NCI-H2196 (cell line): ENCODE results near the gene AACS.

Experiments
- DNase-seq: peaks from one replicate; lab custom pipeline; 2025; ENCODE audit not compliant: unreplicated experiment; lab: John Stamatoyannopoulos, UW

The AACS gene

DNA sequence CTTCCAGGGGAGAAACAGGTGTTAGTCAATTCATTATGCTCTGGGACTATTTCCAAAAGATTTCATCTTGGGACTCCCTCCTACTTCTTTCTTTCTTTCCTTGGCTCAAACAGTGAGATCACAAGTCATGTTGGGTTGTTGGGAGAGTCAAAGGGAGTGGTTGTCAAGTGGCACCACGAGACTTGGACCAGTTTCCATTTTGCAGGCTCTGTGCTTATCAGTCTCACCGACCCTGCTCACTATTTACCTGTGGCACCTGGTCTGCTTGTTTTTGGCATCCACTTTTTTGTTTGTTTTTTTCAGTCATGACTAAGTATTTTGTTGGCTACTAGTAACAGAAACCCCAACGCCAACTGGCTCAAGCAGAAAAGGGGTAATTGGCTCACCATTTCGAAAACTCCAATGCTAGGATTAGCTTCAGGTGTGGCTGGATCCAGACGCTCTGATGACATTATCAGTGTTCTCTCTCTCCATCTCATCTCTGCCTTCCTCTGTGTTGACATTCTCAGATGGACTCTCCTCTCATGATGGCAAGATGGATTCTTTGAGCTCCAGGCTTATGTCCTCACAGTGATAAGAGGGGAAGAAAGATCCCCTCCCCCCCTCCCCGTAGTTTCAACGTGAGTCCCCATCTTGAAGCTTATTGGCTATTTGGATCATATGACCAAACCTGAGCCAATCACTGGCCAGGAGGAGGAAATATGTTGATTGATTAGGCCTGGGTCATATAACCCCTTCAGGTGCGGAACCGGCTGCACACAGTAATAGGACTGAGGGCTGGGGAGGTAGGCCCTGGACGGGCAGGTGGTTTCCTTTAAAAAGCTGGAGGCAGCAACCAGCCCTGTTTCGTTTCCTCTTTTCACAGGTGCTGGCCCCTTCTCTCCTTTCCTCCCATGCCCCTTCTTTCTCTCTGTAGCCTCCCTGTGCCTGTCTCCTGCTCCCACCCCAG lies 84.2 kb downstream of the AACS start:
- DNase-seq, result peak; percentile 20

DNA sequence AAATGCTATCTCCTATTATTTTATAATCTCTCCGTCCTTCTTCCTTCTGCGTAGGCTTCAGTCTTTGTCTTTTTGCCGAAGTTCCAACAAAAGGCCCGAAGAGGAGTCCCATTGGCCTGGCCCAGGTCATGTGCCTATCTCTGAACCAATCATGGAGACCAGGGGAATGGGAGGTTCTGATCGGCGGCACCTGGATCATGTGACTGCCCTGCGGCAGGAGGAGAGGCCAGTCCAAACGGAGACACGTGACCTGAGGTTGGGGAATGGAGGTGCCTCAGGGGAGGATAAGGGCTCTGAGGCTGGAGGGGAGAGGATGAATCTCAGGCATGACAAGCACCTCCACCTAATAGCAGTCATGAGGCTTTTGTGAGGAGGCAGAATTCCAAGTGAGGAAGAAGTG lies 86.0 kb downstream of the AACS start:
- DNase-seq, result no peak

DNA sequence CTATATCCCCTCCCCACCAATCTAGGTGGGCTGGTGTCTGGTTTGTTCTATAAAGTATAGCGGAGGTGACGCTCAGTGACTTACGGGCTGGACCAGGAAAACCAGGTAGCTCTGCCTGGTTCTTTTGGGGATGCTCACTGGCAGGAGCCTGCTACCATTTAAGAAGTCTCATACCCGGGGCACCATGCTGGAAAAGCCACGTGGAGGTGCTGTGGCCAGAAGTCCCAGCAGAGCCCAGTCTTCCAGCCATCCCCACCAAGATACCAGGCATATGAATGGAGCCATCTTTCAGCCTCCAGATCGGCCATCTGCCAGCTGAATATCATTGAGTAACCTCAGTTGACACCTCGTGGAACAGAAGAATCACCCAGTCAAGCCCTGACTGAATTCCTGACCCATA lies 87.2 kb downstream of the AACS start:
- no peak for DNase-seq

DNA sequence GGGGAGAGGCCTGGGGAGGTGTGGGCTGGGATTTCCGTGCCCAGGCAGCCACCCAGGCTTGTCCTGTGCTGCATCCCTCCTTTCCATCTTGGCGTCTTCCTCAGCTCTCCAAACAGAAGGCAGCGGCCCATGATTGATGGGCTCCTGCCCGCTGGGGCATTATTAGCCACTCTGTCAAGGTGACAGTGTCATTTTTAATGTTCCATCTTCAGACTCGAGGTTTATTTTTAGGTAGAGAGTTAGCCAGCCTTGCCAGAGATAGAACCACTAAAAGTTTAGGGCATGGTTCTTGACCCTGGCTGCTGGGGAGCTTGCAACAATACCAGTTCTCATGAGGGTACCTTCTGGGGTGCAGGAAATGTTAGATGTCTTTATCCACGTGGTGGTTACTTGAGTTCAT lies 90.1 kb downstream of the AACS start:
- DNase-seq, result no peak

DNA sequence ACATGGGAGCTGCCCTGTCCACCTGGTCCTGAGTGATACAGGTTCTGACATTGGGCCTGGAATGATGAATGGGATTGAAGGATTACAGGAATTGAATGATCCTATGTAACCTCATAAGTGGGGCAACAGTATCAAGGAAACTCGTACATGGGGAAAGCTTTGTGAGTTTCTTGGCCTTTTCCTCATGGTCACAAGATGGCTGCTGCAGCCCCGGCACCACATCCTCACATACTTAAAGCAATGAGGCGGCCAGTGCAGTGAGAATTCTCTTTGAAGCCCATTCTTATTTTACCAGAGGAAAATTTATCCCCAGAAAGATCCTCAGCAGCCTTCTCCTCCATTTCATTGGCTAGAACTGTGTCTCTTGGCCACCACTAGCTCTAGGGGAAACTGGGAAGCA lies 91.9 kb downstream of the AACS start:
- no peak for DNase-seq

DNA sequence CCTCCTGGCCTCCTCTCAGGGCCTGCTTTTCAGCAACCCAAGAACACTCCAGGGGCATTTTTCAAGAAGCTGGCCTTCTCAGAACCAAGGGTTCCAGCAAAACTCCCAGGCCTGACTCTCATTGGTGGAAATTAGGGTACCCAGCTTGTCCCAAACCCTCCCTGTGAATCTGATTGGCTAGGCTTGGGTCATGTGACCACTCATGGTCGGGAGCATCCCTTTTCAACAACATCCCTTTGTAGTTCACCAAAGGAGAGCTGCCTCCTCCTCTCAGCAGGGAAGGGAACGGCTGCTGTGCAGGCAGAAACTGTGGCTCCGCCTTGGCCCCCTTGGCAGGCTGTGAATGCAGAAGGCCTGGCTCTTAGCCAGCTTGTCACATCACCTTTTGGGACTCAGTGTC lies 94.5 kb downstream of the AACS start:
- DNase-seq, result no peak

DNA sequence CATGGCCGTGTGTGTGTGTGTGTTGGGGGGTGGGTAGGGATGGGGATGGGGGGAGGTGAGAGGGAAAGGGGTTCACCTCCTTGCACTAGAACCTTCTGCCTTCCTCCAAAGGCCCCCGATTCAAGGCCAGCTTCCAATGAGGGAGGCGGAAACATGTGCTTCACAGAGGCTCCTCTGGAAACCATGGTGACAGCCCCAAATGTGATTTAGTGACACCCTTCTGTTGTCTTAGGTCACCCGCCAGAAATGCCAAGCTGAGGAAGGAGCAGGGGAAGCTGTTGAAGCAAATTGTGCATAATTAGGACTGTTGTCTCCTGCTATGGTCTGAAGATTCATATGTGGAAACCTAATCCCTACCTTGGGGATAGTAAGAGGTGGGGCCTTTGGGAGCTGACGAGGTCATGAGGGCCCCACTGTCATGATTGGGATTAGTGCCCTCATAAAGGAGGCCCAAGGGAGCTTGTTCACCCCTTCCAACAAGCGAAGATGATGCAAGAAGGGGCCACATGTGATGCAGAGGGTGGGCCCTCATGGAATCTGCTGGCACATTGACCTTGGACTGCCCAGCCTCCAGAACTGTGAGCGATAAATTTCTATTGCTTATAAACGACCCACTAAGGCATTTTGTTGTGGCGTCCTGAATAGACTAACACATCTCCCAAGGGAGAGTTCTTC lies 95.2 kb downstream of the AACS start:
- DNase-seq, result no peak

DNA sequence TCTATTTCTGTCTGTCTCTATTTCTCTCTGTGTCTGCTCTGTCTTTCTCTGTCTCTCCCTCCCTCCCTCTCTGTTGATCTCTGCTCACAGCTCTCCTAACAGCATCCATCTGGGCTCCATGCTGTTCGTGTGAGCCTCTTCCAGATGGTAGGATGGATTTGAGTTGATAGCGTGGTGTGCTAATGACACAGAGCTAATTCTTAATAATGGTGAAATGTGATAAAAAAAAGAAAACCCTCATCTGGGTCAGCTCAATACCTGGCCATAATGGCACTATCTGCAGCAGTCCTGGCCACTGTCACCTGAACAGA lies 96.4 kb downstream of the AACS start:
- DNase-seq, result no peak

DNA sequence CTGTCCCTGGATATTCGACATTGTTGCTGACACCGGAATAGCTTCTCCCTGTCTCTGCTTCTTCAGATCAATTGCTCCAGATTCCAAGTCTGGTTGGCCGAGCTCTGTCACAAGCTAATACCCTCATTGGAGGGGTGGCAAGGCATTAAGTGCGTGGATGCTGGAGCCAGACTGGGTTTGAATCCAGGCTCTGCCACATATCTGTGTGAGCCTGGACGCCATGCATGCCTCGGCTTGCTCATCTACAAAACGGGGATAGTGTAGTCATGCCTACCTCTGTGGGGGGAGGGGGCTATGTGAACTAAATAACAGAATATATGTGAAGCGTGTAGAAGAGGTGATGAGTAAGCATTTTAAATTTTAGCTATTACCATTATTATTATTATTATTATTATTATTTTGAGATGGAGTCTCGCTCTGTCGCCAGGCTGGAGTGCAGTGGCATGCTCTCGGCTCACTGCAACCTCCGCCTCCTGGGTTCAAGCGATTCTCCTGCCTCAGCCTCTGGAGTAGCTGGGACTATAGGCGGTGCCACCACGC lies 97.3 kb downstream of the AACS start:
- no peak for DNase-seq

DNA sequence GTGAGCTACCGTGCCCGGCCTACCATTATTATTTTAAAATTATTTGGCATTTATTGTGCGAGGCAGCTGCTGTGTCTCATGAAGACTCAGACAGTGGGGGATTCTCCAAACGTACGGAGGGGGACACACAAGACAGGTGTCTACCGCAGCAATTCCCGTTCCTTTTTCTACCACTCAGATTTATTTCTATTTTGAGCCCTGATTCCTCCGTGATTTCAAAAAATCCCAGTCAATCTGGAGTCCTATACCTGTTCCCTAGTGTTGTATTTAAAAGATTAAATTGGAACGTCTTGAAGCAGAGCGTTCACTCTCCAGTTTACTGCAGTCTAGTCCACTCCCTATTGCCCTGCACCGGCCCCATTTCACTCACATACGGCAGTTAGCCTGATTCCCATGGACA lies 97.9 kb downstream of the AACS start:
- DNase-seq, result no peak

DNA sequence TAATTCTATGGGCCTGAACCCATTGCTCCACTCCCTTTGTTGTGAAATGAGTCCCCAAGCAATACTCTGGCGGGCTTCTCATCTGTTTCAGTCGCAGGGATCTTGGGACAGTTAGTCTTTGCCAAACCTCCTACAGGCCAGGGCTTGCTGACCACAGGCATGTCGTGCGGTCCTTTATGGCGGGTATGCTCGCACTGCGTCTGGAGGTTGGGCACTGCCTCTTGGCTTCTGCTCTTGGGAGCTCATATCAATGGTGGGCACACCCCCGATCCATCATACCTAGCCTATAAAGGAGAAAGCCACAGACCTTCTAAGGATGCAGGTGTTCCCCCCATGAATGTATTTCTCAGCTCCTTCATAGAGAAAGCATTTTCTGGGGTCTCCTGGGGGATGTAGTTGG lies 99.3 kb downstream of the AACS start:
- no peak for DNase-seq

DNA sequence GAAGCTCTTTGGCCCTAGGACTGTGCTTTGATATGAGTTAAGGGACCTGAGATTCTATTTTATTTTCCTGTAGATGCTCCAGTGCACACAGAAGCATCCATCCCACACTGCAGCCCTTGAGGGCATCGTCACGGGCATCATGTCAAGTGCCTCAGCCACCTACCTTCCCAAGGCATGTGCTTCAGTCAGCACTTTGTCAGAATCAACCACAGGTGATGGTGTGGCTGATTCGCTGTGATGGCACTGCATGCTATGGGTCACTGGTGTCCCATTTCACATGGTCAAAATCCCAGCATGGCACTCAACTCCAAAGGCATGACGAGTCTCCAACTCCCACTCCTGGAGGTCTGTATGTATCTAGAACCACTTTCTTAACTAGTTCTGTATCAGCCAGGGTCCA lies 100.8 kb downstream of the AACS start:
- DNase-seq, result no peak

DNA sequence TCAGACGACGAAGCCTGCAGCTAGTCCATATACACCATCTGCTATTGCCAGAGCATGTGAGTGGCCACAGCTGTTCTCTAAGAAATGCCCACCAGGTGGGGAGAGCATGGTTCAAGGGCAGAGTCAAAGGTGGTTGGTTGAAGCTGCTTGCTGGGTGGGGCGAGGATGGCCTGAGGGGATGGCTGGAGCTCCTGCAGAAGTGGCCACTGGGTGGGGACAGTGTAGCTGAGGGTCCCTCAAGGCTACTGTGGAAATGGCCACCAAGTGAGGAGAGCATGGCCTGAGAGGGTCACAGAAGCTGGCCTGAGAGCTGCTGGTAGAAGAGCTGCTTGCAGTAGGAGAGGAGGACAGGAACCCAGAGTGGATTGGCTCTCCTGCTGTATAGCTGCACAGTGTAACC lies 102.4 kb downstream of the AACS start:
- no peak for DNase-seq

DNA sequence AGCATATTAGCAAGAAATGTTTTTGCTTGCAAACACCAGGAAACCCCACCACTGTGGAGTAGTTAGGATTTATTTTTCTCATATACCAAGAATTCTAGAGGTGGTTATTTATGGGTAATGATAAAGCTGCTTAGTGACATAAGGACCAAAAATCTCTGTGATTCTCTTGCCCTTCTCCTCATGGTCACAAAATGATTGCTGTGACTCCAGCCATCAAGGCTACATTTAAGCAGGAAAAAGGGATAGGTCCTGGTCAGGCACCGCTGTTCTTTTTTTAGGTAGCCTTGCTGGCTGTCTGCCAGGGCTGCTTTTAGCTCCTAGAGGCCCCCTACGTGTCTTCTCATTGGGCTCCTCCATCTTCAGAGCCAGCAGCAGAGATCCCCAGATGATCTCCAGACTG lies 104.2 kb downstream of the AACS start:
- DNase-seq, result no peak

DNA sequence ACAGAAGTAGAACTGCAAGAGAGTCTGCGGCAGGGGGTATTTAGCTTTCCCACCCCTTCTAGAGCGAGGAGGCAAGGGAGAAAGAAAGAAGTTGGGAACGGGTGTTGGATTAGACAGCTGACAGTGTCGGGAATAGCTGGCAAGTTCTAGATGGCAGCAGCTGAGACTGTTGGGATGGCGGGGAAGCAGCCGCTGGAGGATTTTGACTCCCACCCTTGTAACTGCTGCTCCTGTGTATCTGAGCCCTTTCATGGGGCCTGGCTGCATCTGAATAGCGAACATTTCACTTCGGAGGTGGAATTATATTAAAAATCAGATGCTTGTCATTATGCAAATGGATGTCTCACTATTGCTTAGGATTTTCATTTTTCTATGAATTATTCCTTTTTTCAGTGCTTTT lies 104.6 kb downstream of the AACS start:
- no peak for DNase-seq

DNA sequence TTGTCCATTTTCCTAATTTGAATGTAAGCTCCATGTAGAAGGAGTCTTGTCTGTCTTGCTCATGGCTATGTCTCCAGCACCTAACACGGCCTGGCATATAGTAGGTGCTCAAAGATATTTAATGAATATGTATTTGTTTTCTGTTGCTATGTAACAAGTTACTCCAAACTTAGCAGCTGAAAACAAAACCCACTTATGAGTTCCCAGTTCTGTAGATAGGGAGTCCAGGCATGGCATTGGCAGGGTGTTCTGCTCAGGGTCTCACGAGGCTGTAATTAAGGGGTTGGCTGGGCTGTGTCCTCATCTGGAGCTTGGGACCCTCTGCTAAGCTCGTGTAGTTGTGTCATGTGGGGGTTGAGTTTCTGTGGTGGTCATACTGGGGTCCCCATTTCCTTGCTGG lies 106.0 kb downstream of the AACS start:
- DNase-seq, result no peak

DNA sequence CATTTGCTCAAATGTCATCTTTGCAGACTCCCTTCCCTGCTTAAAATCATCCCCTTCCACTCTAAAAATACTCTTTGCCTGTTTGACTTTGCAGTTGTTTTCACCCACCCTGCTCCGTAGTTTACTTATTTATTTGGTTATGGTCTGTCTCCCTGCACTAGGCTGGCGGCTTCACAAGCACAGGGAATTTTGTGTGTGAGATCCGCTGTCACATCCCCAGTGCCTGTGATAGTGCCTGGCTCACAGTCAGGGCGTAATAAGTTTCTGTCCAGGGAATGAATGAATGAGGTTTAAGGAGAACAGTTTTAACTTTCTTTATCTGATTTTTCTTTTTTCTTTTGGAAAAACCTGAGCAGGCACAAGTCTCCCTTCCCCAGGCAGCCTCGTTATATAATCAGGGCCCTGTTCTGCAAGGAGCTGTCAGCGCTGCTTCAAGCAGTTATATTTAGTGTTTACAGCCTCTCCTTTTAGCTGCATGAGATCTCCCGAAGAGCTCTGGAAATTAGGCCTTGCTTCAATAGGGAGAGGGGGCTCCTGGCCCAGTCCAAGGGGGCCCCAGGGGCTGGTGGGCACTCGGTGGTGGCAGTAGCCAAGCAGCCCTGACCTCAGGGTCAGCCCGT lies 107.1 kb downstream of the AACS start:
- DNase-seq, result no peak

DNA sequence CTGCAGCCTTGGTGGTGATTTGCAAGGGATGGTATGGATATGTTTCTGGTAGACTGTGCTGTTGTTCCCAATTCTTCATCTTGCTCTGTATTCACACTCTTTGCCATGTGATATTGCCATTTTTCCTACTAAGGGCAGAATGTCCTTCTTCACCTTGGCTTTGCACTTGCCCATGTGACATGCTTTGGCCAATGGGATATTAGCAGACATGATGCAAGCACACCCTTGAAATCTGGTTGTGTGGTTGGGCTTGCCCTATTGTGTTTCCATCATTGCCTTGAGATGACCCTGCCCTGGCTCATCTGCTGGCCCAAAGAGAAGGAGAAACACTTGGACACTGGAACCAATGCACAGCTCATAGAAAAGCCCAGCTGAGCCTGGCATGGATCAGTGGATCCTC lies 110.3 kb downstream of the AACS start:
- no peak for DNase-seq

DNA sequence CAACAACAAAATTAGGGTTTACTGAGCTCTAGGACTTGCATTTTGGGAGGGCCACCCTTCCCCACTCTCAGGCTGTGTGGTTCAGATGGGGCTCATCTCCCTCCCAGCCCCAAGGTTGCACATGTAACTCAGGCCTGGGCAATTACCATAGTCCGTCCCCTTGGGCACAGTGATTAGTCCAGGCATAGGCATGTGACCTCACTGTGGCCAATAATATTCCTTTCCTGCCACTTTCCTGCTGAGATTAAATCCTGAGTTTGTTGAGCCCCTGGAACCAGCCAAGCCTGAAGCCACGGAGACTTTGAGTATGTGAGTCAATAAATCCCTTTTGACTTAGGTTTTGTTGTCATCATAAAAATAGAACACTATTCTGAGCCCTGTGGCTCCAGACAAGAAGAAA lies 113.0 kb downstream of the AACS start:
- DNase-seq, result no peak

DNA sequence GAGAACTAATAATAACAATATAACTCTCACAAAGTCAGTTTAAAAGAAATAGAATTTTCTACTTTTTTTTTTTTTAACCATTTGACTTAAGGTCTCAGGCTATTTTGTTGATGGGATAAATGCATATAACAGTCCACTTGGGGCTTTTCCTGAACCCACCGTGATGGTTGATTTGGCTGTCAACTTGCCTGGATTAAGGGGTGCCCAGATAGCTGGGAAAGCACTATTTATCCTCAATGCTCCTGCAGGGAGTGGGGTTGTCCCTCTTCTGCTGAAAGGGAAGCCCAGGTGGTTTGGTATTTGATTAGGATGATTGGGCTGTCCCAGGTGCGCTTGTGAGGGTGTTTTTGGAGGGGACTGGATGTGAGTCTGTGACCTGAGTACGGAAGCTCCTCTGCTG lies 114.9 kb downstream of the AACS start:
- DNase-seq, result no peak

DNA sequence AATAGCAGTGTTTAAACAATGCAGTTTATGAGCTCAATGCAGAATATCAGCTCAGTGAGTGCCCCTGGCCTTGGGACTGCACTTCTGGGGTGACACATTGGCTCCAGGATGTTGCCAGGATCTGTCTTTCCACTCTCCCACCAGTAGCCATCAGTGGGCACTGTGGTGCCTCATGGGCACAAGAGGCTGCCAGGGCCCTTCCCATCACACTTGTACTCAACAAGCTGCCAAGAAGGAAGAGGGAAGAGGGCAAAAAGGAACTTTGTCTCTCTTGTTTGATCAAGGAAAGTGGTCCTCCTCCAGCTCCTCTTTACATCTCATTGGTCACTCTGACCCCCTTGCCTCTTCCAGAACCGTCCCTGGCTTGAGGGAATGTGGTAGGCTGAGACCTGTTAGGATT lies 115.9 kb downstream of the AACS start:
- no peak for DNase-seq
